CD4-positive, alpha-beta T cell (primary cell): ENCODE measurements around the gene ACACA. TPM values are rescaled to one million over a fixed set of nuclear protein-coding genes. Genes with fewer than 3 reads are reported as not detected.

ENCODE experiments used
- ATAC-seq: fragments of 200-7000 bp; cut with Tn5 transposase; one replicate; pipeline ENCODE4 v1.10.0; 2022; ENCODE audit warnings: mild to moderate bottlenecking; ENCODE audit not compliant: poor library complexity
- CTCF ChIA-PET: fragments of 350-600 bp; sonication (Branson Sonifier 250); formaldehyde crosslinking; loops from one replicate; lab custom pipeline; 2021; ENCODE audit warnings: antibody characterized with exemption, inconsistent platforms; lab: Charles Lee
- POLR2A ChIA-PET: fragments of 350-600 bp; sonication (Branson Sonifier 250); formaldehyde crosslinking; loops from one replicate; lab custom pipeline; 2021; ENCODE audit warnings: antibody characterized with exemption, inconsistent platforms; lab: Charles Lee
- DNase-seq, 14 experiments: peaks; one replicate each; pipeline ENCODE4 v3.0.0-alpha.2; 2013 to 2020; ENCODE audit warnings: mixed read lengths in 2 of 14
- H3K27ac ChIP-seq, 2 donors: one replicate each; pipeline versions ENCODE4 v1.5.1 to v1.7.0; 2013; ENCODE audit warnings: low read length in 2 of 2, low read depth in 1 of 2, mild to moderate bottlenecking in 1 of 2
- H3K27me3 ChIP-seq, 2 experiments: 1 replicate in 1 of 2; 2 replicates in 1 of 2; pipeline versions ENCODE4 v1.6.1 to v1.7.0; 2013; ENCODE audit warnings: low read length in 2 of 2, control low read depth in 1 of 2, mild to moderate bottlenecking in 1 of 2, moderate library complexity in 1 of 2; ENCODE audit not compliant: insufficient read depth in 2 of 2, control insufficient read depth in 1 of 2
- H3K36me3 ChIP-seq: one replicate; pipeline ENCODE4 v1.6.1; 2013; ENCODE audit warnings: low read length, control low read depth; ENCODE audit not compliant: insufficient read depth
- H3K4me1 ChIP-seq: one replicate; pipeline ENCODE4 v1.6.1; 2013; ENCODE audit warnings: low read length, control low read depth; ENCODE audit not compliant: insufficient read depth
- H3K4me3 ChIP-seq: one replicate; pipeline ENCODE4 v1.5.1; 2013; ENCODE audit warnings: mild to moderate bottlenecking, low read length, moderate library complexity
- H3K9me3 ChIP-seq, 2 experiments: 1 replicate in 1 of 2; 2 replicates in 1 of 2; pipeline versions ENCODE4 v1.6.1 to v1.7.0; 2013; ENCODE audit warnings: low read length in 2 of 2, mild to moderate bottlenecking in 2 of 2, control low read depth in 1 of 2, moderate library complexity in 1 of 2; ENCODE audit not compliant: control insufficient read depth in 1 of 2, insufficient read depth in 1 of 2
- H3K27ac Mint-ChIP-seq: one replicate; pipeline ENCODE4 v1.8.0; 2020; ENCODE audit warnings: mixed read lengths
- H3K27me3 Mint-ChIP-seq: one replicate; pipeline ENCODE4 v1.8.0; 2021; ENCODE audit warnings: mixed read lengths
- H3K36me3 Mint-ChIP-seq: one replicate; pipeline ENCODE4 v1.8.0; 2021; ENCODE audit warnings: low read depth, mixed read lengths
- H3K4me1 Mint-ChIP-seq: one replicate; pipeline ENCODE4 v1.8.0; 2021; ENCODE audit warnings: low read depth, mixed read lengths
- H3K4me3 Mint-ChIP-seq: one replicate; pipeline ENCODE4 v1.8.0; 2020; ENCODE audit warnings: mild to moderate bottlenecking, mixed read lengths
- H3K9me3 Mint-ChIP-seq: one replicate; pipeline ENCODE4 v1.8.0; 2020; ENCODE audit warnings: mixed read lengths
- intact Hi-C, 2 experiments: fragments of 100-400 bp; cut with DNase I in 1 of 2; cut with micrococcal nuclease in 1 of 2; formaldehyde crosslinking; loops; one replicate each; pipeline versions ENCODE4 v1.15.1 to v1.9.0; 2023 to 2025; cut with DNase I, micrococcal nuclease
- total RNA-seq, 174 experiments: library from RNA in 2 of 174; stranded (reverse) in 2 of 174; gene quantifications; one replicate each; pipeline ENCODE4 v1.2.3 and lab custom pipeline; 2021 to 2026
- TF ChIP-seq, protein P1 (sequence below): fragments of 200-600 bp; IDR thresholded peaks from one replicate; pipeline ENCODE4 v1.8.0; 2022; ENCODE audit warnings: antibody characterized with exemption, mild to moderate bottlenecking

ACACA gene
- total RNA-seq, 2 experiments from 2014 or later: 26.0 to 28.9 TPM

DNA sequence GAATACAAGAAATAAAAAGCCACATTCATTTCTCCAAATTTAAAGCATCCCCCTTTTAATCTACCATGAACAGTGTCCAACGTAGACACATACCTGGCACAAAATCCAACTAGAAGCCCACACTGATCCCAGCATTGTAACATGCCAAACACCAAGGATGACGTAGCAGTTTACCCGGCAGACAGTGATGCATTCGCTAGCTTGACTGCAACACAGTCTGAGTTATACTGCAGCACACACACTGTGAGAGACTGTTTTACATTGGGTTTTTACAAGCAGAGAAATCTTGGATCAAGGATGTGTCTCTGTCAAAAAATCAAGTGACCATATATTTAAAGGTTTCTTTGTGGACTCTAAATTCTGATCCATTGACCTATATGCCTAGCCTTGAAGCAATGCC is 105.3 kb downstream of the ACACA start:
- H3K4me1 ChIP-seq: no peaks in the 10 kb centered on the region
- no peaks in the 10 kb centered on the region for H3K9me3 Mint-ChIP-seq
- POLR2A ChIA-PET: no interaction called here
- peaks cover 13% of the 10 kb centered on the region for H3K36me3 Mint-ChIP-seq
- H3K4me1 Mint-ChIP-seq: no peaks in the 10 kb centered on the region
- TF ChIP-seq, protein P1, sequence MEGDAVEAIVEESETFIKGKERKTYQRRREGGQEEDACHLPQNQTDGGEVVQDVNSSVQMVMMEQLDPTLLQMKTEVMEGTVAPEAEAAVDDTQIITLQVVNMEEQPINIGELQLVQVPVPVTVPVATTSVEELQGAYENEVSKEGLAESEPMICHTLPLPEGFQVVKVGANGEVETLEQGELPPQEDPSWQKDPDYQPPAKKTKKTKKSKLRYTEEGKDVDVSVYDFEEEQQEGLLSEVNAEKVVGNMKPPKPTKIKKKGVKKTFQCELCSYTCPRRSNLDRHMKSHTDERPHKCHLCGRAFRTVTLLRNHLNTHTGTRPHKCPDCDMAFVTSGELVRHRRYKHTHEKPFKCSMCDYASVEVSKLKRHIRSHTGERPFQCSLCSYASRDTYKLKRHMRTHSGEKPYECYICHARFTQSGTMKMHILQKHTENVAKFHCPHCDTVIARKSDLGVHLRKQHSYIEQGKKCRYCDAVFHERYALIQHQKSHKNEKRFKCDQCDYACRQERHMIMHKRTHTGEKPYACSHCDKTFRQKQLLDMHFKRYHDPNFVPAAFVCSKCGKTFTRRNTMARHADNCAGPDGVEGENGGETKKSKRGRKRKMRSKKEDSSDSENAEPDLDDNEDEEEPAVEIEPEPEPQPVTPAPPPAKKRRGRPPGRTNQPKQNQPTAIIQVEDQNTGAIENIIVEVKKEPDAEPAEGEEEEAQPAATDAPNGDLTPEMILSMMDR: no peak
- no peak overlapping the region for H3K27ac ChIP-seq
- CTCF ChIA-PET: no interaction called here
- intact Hi-C loops: no loop called here
- H3K27ac Mint-ChIP-seq: no peak overlapping the region
- H3K36me3 ChIP-seq: no peaks in the 10 kb centered on the region
- no peaks in the 10 kb centered on the region for H3K9me3 ChIP-seq
- H3K27me3 ChIP-seq: no peaks in the 10 kb centered on the region
- ATAC-seq (no peak), DNase-seq (no peak)
- H3K4me3 ChIP-seq: no peak overlapping the region
- H3K27me3 Mint-ChIP-seq: no peaks in the 10 kb centered on the region
- H3K4me3 Mint-ChIP-seq: no peak overlapping the region

- Mint-ChIP-seq H3K27me3 (no peaks in the 10 kb centered on the region), H3K27ac (no peak overlapping the region), H3K4me3 (no peak overlapping the region), H3K4me1 (no peaks in the 10 kb centered on the region), H3K36me3 (peaks cover 13% of the 10 kb centered on the region), H3K9me3 (no peaks in the 10 kb centered on the region)
- intact Hi-C loops: no loop called here
- TF ChIP-seq, protein P1: no peak
- Histone ChIP-seq H3K27ac (no peak overlapping the region), H3K9me3 (no peaks in the 10 kb centered on the region), H3K36me3 (no peaks in the 10 kb centered on the region), H3K4me1 (no peaks in the 10 kb centered on the region), H3K27me3 (no peaks in the 10 kb centered on the region), H3K4me3 (no peak overlapping the region)
- POLR2A ChIA-PET: no interaction called here
- DNase-seq (no peak), ATAC-seq (no peak)
- CTCF ChIA-PET: interaction anchor here (1.1 kb wide), 1 partner anchor 16 kb away, joined by 3 read pairs; no protein-coding TSS in a partner anchor
Observed at GRCh38 chr17:37300683-37301082, 106.0 kb downstream of the ACACA start.

GRCh38 chr17:37299257-37299980 is 107.2 kb downstream of the ACACA start:
- H3K9me3 Mint-ChIP-seq: no peaks in the 10 kb centered on the region
- H3K4me1 ChIP-seq: no peaks in the 10 kb centered on the region
- TF ChIP-seq, protein P1: no peak
- H3K36me3 Mint-ChIP-seq: peaks cover 5% of the 10 kb centered on the region
- no peaks in the 10 kb centered on the region for H3K4me1 Mint-ChIP-seq
- H3K27ac Mint-ChIP-seq: no peak overlapping the region
- intact Hi-C loops: no loop called here
- H3K36me3 ChIP-seq: no peaks in the 10 kb centered on the region
- ATAC-seq (no peak), DNase-seq (no peak)
- H3K27me3 ChIP-seq: no peaks in the 10 kb centered on the region
- no peak overlapping the region for H3K27ac ChIP-seq
- no peak overlapping the region for H3K4me3 ChIP-seq
- ChIA-PET CTCF (interaction anchor here (1.1 kb wide), 1 partner anchor 15 kb away, joined by 3 read pairs; no protein-coding TSS in a partner anchor), POLR2A (no interaction called here)
- no peaks in the 10 kb centered on the region for H3K9me3 ChIP-seq
- no peaks in the 10 kb centered on the region for H3K27me3 Mint-ChIP-seq
- H3K4me3 Mint-ChIP-seq: no peak overlapping the region
